GM19043 (cell line): ENCODE data around the gene ADM.

ENCODE experiments used
- ATAC-seq: cut with Tn5 transposase; IDR thresholded peaks from one replicate; pipeline ENCODE4 v1.9.1; 2021; ENCODE audit warnings: low read depth; ENCODE audit not compliant: unreplicated experiment

The ADM gene

DNA sequence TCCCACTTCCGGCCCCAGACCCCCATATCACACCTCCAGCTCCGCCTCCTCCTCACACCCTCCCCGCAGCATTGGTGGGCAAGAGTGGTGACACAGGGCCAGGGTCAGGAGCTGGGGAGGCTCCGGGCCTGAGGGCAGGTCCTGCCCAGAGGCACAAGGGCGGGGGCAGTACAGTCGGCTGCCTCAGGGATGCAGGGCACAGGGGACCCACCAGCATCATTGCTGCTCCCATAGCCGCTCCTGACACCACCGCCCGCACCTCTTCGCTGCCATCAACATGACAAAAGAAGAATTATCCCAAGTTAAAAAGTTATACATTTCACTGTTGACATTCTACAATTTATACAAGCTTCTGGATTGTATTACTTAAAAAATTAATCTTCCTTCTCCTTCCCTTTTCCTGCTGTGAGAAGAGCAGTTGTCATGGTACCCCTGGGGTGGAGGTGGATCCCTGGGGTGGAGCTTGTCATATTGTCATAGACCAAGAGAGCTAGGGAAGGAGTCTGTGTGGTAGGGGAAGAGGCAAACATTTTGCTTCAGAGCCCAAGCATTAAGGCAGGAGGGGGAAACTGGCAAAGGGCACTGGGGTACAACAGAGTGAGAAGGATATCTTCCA, 15.0 kb upstream of the ADM start:
- ATAC-seq: no peak

DNA sequence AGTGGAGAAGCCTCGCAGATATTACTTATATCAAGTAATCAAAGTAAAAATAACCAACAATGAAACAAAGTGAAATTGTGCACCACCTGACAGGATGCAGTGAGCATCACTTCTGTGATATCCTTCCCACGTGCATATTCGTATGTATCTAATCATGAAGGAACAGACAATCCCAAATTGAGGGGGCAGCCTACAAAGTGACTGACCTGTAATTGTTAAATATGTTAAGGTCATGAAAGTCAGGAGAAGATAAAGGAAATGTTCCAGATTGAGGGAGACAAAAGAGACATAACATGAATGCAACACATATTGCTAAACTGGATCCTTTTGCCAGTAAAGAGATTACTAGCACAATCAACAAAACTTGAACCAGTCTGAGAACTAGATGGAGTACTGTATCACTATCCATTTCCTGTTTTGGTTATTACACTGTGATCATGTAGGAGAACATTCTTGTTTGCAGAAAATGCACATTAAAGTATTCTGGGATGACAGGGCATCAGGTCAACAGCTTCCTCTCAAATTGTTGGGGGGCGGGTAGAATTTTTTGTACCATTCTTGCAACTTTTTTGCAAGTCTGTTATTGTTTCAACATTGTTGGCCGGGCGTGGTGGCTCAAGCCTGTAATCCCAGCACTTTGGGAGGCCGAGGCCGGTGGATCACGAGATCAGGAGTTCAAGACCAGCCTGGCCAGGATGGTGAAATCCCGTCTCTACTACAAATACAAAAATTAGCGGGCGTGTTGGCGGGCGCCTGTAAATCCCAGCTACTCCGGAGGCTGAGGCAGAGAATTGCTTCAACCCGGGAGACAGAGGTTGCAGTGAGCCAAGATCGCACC, 12.9 kb upstream of the ADM start:
- no peak for ATAC-seq

DNA sequence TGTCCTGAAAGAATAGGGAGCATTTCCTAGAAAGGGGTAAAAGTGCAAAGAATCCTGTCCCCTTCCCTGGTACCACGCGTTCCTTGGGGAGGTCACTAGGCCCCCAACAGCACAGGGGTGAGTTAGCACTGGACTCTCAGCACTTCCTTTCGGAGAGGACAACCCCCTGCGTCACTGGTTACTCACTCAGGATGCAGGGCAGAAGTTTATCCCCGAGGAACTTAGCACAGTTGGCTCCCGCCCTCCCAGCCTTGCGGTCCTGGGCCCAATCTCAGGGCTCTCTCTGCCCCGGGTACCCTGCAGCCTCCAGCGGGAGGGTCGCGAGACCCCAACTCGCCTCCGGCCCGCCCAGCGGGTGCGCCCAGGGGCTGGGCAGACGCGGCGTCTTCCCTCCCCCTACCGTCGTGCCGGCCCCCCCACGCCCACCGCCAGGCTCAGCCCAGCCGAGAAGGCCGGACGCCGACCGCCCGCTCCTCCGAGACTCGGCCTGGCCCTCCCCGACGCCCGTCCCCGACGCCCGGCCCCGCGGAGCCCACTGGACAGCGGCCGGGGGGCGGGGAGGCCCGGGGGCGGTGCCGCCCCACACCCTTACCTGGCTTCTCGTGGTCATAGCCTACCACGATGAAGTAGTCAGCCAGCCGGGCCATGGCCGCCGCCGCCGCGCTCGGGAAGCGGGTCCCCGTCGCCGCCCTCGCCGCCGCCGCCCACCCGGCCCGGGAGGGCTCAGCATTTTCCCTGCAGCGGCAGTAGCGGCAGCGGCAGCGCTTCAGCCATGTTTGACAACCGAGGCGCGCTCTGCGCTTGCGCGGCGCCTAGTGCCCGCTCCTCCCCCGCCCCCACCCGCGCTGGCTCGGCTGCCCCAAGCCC, 11.2 kb upstream of the ADM start, which contains the start of gene SBF2:
Gene SBF2, minus strand, starts transcription at position 797 of the 867 bp plus-strand sequence. Its CDS starts 150 bp downstream, at position 647.
- no peak for ATAC-seq

DNA sequence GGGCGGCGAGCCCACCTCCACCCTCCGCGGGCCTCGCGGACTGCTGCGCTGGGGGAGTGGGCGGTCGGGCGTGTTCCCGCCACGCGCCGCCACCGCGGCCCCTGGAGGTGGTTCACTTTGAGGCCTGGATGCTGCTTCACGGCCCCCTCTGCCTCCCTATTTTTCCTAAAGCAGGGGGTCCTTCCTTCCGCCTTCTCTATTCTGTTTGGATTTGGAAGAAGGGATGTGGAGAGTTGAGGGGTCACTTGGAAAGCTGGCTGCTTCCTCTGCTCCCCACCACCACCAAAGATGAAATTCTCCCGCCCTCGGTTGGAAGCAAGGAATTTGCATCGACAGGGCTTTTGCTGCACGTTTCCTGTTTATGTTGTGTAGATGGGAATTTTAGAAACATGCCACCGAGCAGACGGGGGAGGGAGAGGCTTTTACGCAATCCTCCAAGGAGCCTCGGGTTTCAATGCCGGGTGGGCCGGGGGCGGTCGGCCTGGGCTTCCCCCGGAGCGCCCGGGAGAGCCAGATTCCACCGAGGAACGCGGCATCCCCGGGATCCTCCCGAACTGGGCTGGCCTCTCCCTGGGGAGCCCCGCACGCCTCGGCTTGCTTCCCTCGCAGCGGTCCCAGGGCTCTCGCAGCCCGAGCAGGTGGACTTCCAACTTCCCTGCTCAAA, 10.5 kb upstream of the ADM start:
- no peak for ATAC-seq

DNA sequence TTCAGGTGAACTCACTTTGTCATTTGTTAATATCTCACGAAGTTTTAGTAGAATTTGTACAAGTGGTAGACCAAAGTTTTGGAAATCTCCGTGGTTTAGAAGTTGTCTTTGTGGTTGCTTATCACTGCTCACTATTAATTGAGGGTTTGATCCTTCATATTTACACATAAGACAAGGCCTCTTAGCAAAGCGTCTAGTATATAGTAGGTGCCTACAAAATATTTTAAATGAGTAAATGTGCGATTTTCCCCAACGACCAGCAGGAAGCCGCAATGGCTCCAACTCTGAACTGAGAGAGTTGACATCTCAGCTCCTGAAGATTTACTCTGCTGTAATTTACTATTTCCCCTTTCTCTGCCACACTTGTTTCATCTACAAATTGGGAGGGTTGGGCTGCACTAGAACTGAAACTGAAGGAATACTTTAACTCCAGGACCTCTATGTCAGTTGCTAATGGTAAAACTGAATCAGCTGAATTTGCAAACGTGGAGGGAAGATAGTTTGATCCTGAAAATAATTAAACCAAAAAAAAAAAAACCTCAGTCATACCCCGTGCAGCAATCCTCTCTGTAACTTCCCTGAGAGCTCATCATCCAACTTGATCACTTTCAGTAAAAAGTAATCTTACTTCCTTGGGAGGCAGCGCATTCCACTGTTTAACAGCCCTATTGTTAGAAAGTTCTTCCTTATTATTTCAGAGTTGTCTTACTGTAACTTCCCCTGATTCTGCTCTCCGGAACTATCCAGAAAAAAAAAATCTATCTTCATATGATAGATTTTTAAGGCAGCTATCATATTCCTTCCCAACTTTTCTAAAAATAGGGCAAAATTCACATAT, 9.6 kb upstream of the ADM start:
- ATAC-seq: no peak

DNA sequence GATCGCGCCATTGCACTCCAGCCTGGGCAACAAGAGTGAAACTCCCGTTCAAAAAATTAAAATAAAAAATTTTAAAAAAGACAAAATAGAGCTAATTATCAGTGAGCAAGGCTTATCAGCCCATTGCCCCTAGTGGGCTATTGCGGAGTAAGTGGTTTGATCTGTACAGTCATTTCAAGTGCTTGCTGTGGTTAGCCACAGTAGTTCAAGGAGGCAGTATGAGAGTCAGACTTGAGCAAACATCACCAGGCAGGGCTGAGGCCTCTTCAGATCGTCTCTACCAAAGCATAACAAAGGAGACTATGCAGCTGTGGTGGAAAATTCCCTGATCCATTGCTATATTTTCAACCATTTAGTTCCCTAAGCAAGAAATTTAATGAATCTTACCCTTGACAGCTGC, 6.5 kb upstream of the ADM start:
- peak; percentile 94 for ATAC-seq

DNA sequence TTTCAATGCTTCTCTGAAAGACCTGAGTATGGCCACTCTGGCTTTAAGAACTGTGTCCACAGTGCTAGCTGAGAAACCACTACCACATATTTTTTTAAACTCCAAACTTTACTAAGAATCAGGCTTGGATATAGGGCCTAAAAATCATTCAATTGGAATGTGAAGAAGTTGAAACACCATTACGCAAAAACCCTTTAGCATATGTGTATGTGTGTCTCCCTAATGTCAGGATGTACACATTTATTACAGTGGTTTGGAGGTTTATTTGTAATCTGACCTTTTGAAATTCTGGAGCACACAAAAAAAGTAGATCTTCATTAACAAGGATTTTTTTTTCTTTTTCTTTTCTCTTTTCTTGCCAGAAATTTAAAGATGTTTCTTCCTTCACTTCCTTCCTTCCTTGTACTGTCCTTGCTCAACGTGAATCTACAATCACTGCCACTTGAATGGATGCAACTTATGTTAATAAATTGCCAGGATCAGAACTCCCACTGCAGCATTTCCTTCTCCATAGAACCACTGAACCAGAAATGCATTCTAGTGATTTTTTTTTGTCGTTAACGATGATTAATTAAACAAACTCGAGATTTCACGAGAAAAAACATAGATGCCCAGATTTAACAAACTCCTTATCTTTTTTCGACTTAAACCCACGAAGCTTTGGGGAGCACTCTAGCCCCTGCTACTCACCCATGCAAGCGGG, 3.1 kb upstream of the ADM start:
- no peak for ATAC-seq

DNA sequence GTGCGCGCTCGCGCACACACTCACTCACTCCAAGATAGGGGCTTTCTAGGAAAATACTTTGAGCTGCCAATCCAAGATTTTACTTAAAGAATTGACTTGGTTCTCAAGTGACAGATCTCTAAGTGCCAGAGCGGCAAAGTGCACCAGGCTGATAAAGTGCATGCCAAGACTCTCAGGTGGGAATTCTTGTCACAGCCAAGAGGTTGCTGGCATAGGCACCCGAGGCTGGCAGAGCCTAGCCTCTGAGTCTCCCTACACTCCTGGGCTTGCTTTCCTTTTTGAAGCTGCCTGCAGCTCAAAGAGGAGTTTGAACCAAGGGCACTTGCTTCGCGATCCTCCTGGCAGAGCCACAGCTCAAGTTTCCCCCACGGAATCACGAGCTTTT, 2.5 kb upstream of the ADM start:
- no peak for ATAC-seq

DNA sequence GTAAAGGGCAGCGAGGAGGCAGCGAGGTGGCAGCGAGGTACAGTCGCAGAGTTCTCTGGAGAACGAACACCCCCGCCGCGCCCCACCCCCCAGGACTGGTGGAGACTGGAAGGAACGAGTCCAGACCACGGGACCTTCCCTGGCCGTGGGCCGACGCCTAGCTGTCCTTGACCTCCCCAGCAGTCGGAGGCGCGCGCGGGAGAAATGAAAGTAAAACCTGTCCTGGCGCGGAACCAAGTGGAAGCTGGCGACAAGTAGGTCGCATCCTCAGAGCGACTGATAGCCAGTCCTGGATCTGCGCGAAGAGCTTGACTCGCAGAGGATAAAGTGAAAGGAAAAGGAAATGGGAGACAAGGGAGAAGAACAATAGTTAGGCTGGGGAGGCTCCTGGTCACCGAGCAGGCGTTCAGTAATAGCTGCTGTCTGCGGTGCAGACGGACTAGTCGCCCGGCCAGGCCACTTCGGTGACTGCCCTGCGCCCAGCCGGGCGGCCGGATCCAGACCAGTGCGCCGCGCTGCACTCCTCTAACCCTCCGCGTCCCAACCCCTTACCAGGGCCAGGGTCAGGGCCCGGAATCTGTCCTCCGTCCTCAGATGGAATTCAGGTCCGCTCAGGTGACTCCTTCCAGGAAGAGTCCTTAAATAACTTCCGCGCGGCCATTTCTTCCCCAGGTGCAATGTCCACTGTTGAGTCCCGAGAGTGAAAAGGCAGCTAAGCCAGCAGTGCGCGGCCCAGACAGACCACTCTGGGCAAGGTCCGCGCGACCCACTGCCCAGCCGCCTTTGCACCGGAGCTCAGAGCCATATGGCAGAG, 1.9 kb upstream of the ADM start:
- no peak for ATAC-seq

DNA sequence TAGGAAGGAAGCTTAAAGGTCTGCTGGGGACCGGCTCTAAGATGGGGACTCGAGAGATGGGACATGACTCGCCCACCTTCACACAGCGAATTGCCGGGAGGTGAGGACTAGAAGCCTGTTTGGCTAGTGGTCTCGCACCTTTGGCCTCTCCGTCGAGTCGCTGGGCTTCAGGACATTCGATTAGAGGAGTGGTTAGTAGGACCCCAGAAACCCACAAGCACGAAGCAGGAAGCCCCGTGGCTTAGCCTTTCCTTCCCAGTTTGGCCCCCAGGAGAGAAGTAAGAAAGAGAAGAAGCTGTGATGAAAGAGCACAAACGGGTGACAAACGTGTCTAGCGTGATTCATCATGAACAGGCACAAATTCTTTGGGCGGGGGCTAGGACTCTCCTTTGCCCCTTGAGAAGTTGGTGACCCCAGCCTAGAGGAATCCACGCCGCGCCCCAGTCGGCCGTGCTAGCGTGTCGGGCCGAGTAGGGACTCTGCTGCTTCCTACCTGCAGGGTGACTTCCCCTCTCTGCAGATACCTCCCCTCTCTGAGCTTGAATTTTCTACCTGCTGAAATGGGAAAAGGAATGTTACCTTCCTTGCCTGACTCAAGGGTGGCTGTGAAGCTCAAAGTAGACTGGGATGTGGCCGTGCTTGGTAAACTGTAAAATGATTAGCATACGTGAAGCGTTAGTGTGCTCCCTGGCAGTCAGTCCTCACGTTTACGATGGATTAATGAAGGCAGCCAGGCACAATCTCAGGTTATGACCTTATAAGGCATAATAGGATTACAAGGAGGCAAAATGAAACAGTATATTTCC, 1.1 kb upstream of the ADM start:
- ATAC-seq: no peak

DNA sequence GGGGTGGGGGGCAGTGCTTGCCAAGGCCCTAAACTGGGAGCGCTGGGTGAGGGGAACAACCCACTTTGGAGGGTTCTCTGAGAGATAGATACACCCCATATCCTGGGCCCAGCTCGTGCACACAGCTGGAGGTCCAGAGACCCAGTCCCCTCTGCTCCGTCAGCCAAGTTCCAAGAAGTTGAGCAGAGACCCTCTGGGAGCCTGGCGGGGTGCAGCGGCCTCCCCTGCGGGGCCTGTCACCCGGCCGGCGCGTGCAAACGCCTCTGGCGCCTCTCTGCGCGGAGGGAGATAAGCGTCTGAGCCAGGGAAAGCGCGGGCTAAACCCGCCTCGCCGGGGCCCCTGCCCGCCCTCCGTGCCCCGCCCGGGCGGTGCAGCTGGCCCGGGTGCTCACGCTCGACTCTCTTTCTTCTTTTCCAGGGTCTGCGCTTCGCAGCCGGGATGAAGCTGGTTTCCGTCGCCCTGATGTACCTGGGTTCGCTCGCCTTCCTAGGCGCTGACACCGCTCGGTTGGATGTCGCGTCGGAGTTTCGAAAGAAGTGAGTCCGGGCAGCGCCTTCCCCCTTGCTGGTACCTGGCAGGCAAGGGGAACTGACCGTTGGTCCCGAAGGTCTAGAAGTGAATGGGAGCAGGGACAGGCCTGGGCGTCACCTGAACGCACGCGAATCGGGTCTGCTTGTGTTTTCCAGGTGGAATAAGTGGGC, 540 bp downstream of the ADM start:
- ATAC-seq: no peak

DNA sequence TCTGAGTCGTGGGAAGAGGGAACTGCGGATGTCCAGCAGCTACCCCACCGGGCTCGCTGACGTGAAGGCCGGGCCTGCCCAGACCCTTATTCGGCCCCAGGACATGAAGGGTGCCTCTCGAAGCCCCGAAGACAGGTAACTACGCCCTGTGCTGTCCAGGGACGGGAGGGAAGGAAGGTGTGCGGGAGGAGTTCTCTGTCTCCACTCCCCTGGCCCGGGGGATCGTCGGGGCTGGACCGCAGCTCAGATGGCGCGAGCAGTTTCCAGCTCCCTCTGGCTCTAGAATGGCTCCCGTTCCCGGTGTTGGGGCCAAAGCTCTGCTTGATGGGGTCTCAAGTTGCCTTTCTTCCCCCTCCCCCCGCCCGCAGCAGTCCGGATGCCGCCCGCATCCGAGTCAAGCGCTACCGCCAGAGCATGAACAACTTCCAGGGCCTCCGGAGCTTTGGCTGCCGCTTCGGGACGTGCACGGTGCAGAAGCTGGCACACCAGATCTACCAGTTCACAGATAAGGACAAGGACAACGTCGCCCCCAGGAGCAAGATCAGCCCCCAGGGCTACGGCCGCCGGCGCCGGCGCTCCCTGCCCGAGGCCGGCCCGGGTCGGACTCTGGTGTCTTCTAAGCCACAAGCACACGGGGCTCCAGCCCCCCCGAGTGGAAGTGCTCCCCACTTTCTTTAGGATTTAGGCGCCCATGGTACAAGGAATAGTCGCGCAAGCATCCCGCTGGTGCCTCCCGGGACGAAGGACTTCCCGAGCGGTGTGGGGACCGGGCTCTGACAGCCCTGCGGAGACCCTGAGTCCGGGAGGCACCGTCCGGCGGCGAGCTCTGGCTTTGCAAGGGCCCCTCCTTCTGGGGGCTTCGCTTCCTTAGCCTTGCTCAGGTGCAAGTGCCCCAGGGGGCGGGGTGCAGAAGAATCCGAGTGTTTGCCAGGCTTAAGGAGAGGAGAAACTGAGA, 1.4 kb downstream of the ADM start:
- ATAC-seq: no peak

DNA sequence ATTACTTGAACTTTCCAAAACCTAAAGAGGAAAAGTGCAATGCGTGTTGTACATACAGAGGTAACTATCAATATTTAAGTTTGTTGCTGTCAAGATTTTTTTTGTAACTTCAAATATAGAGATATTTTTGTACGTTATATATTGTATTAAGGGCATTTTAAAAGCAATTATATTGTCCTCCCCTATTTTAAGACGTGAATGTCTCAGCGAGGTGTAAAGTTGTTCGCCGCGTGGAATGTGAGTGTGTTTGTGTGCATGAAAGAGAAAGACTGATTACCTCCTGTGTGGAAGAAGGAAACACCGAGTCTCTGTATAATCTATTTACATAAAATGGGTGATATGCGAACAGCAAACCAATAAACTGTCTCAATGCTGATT, 2.1 kb downstream of the ADM start:
- ATAC-seq: no peak

DNA sequence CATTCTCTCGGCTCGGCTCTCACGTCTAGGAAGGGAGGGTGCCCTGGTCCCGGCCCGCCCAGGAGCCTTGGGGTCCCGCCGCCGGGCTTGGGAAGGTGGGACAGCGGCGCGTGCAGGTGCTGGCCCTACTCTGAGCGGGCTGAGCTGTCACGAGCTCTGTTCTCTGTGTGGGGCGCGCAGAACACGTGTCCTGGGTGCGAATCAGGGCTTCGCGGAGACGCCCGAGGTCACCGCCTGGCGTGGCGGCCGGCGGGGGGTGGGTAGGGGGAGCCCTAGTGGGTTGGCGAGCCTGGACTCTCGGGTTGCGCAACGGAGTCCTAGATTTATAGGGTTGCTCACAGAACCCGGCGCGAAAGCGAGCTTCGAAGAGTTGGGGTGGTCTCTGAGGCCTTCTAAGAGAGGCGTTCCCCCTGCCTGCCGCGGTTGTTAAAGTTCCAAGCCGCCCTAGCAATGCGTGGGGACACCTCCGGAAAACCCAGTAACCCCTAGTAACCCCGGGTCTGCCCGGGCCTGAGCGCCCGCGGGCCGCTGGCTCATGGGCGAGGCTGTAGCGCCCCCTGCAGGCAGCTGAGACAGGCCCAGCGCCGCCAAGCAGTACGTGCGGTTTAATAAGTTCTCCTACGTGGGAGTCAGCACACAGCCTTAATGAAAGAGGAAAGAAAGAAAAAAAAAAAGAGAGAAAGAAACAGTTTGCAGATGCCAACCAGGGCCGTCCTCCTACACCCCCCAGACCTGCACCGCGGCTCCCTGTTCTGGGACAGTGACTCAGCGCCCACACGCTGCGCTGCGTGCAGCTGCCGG, 2.7 kb downstream of the ADM start:
- ATAC-seq: peak; percentile 58
